ENCODE results near the gene GET4.

GRCh38 chr7:945556-946255 is 69.4 kb downstream of the GET4 start:
- TF ChIP-seq EZH2 (IDR thresholded peaks at IDR 0.05; ENCODE audit: insufficient read depth, poor library complexity, severe bottlenecking) (no peak), EZH2phosphoT487 (IDR thresholded peaks at IDR 0.05; ENCODE audit: insufficient read depth, low read depth) (no peak)
